ENCODE measurements around the gene CCT6B.

The CCT6B gene, protein sequence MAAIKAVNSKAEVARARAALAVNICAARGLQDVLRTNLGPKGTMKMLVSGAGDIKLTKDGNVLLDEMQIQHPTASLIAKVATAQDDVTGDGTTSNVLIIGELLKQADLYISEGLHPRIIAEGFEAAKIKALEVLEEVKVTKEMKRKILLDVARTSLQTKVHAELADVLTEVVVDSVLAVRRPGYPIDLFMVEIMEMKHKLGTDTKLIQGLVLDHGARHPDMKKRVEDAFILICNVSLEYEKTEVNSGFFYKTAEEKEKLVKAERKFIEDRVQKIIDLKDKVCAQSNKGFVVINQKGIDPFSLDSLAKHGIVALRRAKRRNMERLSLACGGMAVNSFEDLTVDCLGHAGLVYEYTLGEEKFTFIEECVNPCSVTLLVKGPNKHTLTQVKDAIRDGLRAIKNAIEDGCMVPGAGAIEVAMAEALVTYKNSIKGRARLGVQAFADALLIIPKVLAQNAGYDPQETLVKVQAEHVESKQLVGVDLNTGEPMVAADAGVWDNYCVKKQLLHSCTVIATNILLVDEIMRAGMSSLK

DNA sequence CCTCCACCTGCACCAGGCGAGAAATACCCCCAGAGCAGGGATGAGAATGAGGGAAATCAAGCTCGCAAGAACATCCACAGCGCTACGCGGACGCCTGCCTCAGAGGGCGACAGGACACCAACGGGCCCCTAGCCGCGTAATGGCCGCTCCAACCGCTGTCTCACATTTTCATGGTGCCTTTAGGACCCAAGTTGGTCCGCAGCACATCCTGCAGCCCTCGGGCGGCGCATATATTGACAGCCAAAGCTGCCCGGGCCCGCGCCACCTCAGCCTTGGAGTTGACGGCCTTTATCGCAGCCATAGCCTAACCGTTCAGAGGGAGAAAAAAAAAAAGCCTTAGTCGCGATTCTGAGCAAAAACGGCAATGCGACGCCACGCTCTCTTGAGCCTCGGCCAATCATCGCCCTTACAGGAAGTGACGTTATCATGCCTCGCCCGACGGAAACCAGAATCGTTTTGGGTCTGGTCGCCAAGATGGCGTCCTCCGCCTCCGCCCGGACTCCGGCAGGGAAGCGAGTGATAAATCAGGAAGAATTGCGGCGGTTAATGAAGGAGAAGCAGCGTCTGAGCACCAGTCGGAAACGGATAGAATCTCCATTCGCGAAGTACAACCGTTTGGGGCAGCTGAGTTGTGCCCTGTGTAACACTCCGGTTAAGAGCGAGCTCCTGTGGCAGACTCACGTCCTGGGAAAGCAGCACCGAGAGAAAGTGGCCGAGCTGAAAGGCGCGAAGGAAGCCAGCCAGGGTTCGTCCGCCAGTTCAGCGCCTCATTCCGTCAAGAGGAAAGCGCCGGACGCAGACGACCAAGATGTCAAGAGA lies at the start of gene CCT6B, which contains the start of gene ZNF830:
Gene CCT6B, minus strand, starts transcription at position 368 of the 819 bp plus-strand sequence. Its CDS starts 67 bp downstream, at position 301.
Gene ZNF830, plus strand, starts transcription at position 448 of the 819 bp plus-strand sequence. Its CDS starts 27 bp downstream, at position 475.
- no peaks in the 10 kb centered on the region for H3K9me3 ChIP-seq (ENCODE audit: insufficient read depth, low read length, severe bottlenecking)
- ATAC-seq (ENCODE audit: insufficient read depth, low read depth) (peak; percentile 92), DNase-seq (peak; percentile 92)
- peaks cover 26% of the 10 kb centered on the region for H3K79me2 ChIP-seq (ENCODE audit: insufficient read depth, low read length)
- H3K27me3 ChIP-seq (ENCODE audit: insufficient read depth, low read length, poor library complexity) = no peaks in the 10 kb centered on the region
- peak within 1 kb of the TSS; percentile 87 for H2AFZ ChIP-seq (ENCODE audit: low read depth, low read length)
- peaks cover 34% of the 10 kb centered on the region for H3K36me3 ChIP-seq (ENCODE audit: insufficient read depth, low read length)
- peak within 1 kb of the TSS; percentile 63 to 86 for H3K4me3 ChIP-seq (ENCODE audit: low read depth in 1 of 2, low read length in 2 of 2)
- H3K27ac ChIP-seq (ENCODE audit: low read length) = peak within 1 kb of the TSS; percentile 89
- H3K4me2 ChIP-seq (ENCODE audit: insufficient read depth, low read length) = peak within 1 kb of the TSS; percentile 86
- no peak for TF ChIP-seq EZH2 (IDR thresholded peaks at IDR 0.05; ENCODE audit: borderline replicate concordance, low read depth, low read length, severe bottlenecking)
- TF ChIP-seq, protein P1, sequence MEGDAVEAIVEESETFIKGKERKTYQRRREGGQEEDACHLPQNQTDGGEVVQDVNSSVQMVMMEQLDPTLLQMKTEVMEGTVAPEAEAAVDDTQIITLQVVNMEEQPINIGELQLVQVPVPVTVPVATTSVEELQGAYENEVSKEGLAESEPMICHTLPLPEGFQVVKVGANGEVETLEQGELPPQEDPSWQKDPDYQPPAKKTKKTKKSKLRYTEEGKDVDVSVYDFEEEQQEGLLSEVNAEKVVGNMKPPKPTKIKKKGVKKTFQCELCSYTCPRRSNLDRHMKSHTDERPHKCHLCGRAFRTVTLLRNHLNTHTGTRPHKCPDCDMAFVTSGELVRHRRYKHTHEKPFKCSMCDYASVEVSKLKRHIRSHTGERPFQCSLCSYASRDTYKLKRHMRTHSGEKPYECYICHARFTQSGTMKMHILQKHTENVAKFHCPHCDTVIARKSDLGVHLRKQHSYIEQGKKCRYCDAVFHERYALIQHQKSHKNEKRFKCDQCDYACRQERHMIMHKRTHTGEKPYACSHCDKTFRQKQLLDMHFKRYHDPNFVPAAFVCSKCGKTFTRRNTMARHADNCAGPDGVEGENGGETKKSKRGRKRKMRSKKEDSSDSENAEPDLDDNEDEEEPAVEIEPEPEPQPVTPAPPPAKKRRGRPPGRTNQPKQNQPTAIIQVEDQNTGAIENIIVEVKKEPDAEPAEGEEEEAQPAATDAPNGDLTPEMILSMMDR (IDR thresholded peaks at IDR 0.05; ENCODE audit: borderline replicate concordance, extremely low read depth, low read length, poor library complexity, severe bottlenecking) = peak; percentile 2
- H3K4me1 ChIP-seq (ENCODE audit: insufficient read depth, low read length) = peaks cover 30% of the 10 kb centered on the region
- no peaks in the 10 kb centered on the region for H4K20me1 ChIP-seq (ENCODE audit: insufficient read depth, low read length)
- H3K9ac ChIP-seq (ENCODE audit: low read depth, low read length) = peak within 1 kb of the TSS; percentile 67

DNA sequence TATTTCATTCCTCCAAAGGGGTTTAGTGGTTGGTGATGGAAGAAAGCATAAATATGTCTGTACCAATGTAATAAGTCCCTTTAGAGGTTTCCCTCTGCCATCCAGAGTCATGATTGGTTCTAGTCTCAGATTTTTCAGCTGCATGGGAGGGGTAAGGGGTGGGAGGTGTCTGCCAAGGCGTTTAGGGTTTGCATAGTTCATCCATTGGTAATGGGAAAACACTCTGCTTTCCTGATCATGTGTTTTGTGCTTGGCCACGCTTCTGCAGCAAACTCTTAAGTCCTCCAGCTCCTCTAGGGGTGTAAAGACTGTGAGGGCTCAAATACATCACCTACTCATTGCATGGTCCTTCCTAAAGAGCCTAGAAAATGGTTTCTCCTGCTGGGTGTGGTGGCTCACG lies 48.8 kb upstream of the CCT6B start:
- ATAC-seq (ENCODE audit: insufficient read depth, low read depth) (no peak), DNase-seq (no peak)
- H4K20me1 ChIP-seq (ENCODE audit: insufficient read depth, low read length) = no peaks in the 10 kb centered on the region
- H2AFZ ChIP-seq (ENCODE audit: low read depth, low read length) = no peak overlapping the region
- H3K4me2 ChIP-seq (ENCODE audit: insufficient read depth, low read length) = no peak overlapping the region
- H3K27ac ChIP-seq (ENCODE audit: low read length) = no peak overlapping the region
- H3K36me3 ChIP-seq (ENCODE audit: insufficient read depth, low read length) = peaks cover 61% of the 10 kb centered on the region
- no peaks in the 10 kb centered on the region for H3K27me3 ChIP-seq (ENCODE audit: insufficient read depth, low read length, poor library complexity)
- TF ChIP-seq, protein P1 (IDR thresholded peaks at IDR 0.05; ENCODE audit: borderline replicate concordance, extremely low read depth, low read length, poor library complexity, severe bottlenecking) = no peak
- no peak for TF ChIP-seq EZH2 (IDR thresholded peaks at IDR 0.05; ENCODE audit: borderline replicate concordance, low read depth, low read length, severe bottlenecking)
- no peak overlapping the region for H3K4me3 ChIP-seq (ENCODE audit: low read depth in 1 of 2, low read length in 2 of 2)
- H3K9ac ChIP-seq (ENCODE audit: low read depth, low read length) = no peak overlapping the region
- H3K79me2 ChIP-seq (ENCODE audit: insufficient read depth, low read length) = no peaks in the 10 kb centered on the region
- no peaks in the 10 kb centered on the region for H3K9me3 ChIP-seq (ENCODE audit: insufficient read depth, low read length, severe bottlenecking)
- H3K4me1 ChIP-seq (ENCODE audit: insufficient read depth, low read length) = no peaks in the 10 kb centered on the region

DNA sequence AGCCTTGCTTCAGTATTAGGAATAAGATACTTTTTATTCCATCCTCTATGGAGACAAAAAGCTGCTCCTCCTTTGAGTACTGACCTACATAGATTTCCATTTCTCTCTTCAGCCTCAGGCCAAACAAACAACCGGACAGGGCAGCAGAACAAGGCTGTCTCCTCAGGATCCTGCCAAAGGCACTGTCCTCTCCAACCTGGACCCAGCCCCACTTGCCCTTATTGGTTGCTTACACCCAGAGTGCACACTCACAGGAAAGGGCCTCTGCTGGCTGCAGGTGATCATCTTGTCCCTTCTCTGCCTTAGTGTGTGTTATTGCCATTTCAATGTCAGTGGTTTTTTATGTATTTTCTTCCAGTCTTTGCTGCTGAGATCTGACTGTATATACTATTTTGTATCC lies 45.7 kb upstream of the CCT6B start:
- TF ChIP-seq, protein P1 (IDR thresholded peaks at IDR 0.05; ENCODE audit: borderline replicate concordance, extremely low read depth, low read length, poor library complexity, severe bottlenecking) = no peak
- no peak for TF ChIP-seq EZH2 (IDR thresholded peaks at IDR 0.05; ENCODE audit: borderline replicate concordance, low read depth, low read length, severe bottlenecking)
- ATAC-seq (ENCODE audit: insufficient read depth, low read depth) (no peak), DNase-seq (no peak)
- Histone ChIP-seq H3K36me3 (ENCODE audit: insufficient read depth, low read length) (peaks cover 72% of the 10 kb centered on the region), H3K27ac (ENCODE audit: low read length) (no peak overlapping the region), H3K79me2 (ENCODE audit: insufficient read depth, low read length) (no peaks in the 10 kb centered on the region), H3K9me3 (ENCODE audit: insufficient read depth, low read length, severe bottlenecking) (no peaks in the 10 kb centered on the region), H3K27me3 (ENCODE audit: insufficient read depth, low read length, poor library complexity) (no peaks in the 10 kb centered on the region), H4K20me1 (ENCODE audit: insufficient read depth, low read length) (no peaks in the 10 kb centered on the region), H3K9ac (ENCODE audit: low read depth, low read length) (no peak overlapping the region), H3K4me2 (ENCODE audit: insufficient read depth, low read length) (no peak overlapping the region), H3K4me3 (ENCODE audit: low read depth in 1 of 2, low read length in 2 of 2) (no peak overlapping the region), H2AFZ (ENCODE audit: low read depth, low read length) (no peak overlapping the region), H3K4me1 (ENCODE audit: insufficient read depth, low read length) (no peaks in the 10 kb centered on the region)

Measured in DND-41 (cell line).